Naive B cell (primary cell): Measurements from ENCODE around the gene ZNF425. TPM values are rescaled to one million over a fixed set of nuclear protein-coding genes. Genes with fewer than 3 reads are reported as not detected.

Experiments used
- ATAC-seq, 2 donors: fragments of 150-1000 bp; cut with Tn5 transposase; 2 replicates each; pipeline ENCODE4 v1.10.0; 2021; ENCODE audit warnings: low read depth in 2 of 2, mild to moderate bottlenecking in 2 of 2, moderate library complexity in 2 of 2
- DNase-seq: peaks from one replicate; pipeline ENCODE4 v3.0.0; 2022
- H3K27ac Mint-ChIP-seq, 6 donors: one replicate each; pipeline ENCODE4 v1.8.0; 2020 to 2022; ENCODE audit warnings: mild to moderate bottlenecking in 6 of 6, mixed read lengths in 6 of 6, moderate library complexity in 5 of 6, inconsistent platforms in 2 of 6
- H3K27me3 Mint-ChIP-seq, 3 donors: one replicate each; pipeline ENCODE4 v1.8.0; 2021 to 2022; ENCODE audit warnings: mixed read lengths in 3 of 3, mild to moderate bottlenecking in 1 of 3
- H3K36me3 Mint-ChIP-seq, 2 donors: one replicate each; pipeline ENCODE4 v1.8.0; 2020 to 2022; ENCODE audit warnings: mixed read lengths in 2 of 2, inconsistent platforms in 1 of 2, mild to moderate bottlenecking in 1 of 2
- H3K4me1 Mint-ChIP-seq, 3 donors: one replicate each; pipeline ENCODE4 v1.8.0; 2020 to 2022; ENCODE audit warnings: mixed read lengths in 3 of 3, inconsistent platforms in 1 of 3, mild to moderate bottlenecking in 1 of 3, moderate library complexity in 1 of 3
- H3K4me3 Mint-ChIP-seq, 8 donors: one replicate each; pipeline ENCODE4 v1.8.0; 2020 to 2022; ENCODE audit warnings: mild to moderate bottlenecking in 8 of 8, mixed read lengths in 8 of 8, moderate library complexity in 8 of 8, inconsistent platforms in 2 of 8
- H3K9me3 Mint-ChIP-seq, 7 donors: one replicate each; pipeline ENCODE4 v1.8.0; 2020 to 2022; ENCODE audit warnings: mixed read lengths in 7 of 7, mild to moderate bottlenecking in 5 of 7, inconsistent platforms in 2 of 7, moderate library complexity in 1 of 7
- polyA plus RNA-seq, 6 donors: library from polyadenylated mRNA; unstranded; fragments of 300-500 nt; fragmentation: Illumina TruSeq; gene quantifications; one replicate each; pipeline ENCODE4 v1.2.3, GENCODE V29; 2021; ENCODE audit warnings: low read depth in 6 of 6

Gene ZNF425
- 1 to 10 TPM in 3 of 6 donors, under 1 TPM in 2, not detected in 1; 0.70 to 1.9 (median 1.7) TPM for polyA plus RNA-seq

DNA sequence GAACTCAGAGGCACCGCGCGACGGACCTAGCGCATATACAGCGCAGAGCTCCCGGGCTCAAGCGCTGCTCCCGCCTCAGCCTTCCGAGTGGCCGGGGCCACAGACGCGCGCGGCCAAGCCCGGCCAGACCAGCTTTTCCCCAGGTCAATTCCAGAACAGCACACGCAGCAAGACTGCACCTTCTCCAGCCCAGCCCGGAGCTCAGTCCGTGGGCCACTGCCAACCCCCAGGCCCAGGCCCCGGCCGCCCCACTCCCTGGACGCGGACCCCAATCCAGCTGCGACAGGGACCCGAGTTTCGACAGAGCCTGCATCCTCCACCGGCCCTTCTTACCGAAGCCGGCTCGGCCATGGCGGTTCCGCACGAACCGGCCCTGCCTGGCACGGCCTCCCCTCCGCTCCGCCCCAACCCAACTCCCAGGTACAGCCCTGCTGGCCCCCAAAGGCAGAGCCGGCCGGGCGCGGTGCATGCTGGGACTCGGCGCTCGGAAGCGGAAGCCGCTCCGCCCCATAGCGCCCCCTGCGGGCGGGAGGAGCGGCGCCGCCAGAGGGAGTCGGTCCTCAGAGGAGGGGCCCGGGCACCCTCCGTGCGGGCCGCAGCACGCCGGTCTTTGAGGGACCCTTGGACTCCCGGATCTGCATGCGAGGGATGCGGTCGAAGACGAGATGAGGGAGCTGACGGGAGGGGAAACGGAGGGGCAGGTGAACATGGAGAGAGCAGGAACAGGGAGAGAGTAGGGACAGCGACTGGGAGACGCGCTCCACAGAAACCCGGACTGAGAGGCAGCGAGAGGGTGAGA, at the start of gene ZNF425:
ZNF425 (minus strand) TSS at position 462 of the 799 bp plus-strand sequence; CDS start at position 351, 111 bp downstream.
- Mint-ChIP-seq H3K36me3 (peaks cover 7 to 22% of the 10 kb centered on the region in 2 donors), H3K4me1 (peaks cover 22 to 33% (median 23%) of the 10 kb centered on the region in 3 donors), H3K27me3 (no peaks in the 10 kb centered on the region), H3K27ac (peak within 1 kb of the TSS; percentile 97 to 100 (median 98)), H3K9me3 (peaks cover 5 to 7% (median 6%) of the 10 kb centered on the region in 7 donors), H3K4me3 (peak within 1 kb of the TSS; percentile 93 to 100 (median 100))
- DNase-seq (peak; percentile 94), ATAC-seq (peak; percentile 82 to 88)

DNA sequence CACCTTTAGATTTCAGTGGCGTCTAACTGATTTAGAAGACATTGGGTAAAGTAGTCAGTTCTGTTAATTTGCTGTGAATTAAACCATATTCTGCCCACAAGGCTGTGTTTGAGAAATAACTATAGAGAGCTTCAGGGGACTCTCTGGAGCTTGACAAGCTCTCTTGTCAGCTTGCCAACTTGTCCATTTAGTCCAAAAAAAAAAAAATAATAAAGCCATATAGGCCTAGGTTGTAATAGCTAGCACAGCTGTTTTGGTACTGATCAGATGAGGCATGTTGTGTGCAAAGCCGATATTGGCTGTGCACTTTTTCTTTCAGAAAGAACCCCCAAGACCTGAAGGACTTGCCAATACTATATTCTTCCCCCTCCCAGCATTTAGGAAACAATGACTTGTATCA, 49.0 kb upstream of the ZNF425 start:
- Mint-ChIP-seq H3K4me1 (no peaks in the 10 kb centered on the region), H3K36me3 (peaks cover 17 to 23% of the 10 kb centered on the region in 2 donors), H3K27me3 (no peaks in the 10 kb centered on the region), H3K27ac (no peak overlapping the region), H3K9me3 (no peaks in the 10 kb centered on the region), H3K4me3 (no peak overlapping the region)
- no peak for DNase-seq
- no peak for ATAC-seq

GRCh38 chr7:149172534-149172920, 46.4 kb upstream of the ZNF425 start:
- Mint-ChIP-seq H3K36me3 (peaks cover 13 to 16% of the 10 kb centered on the region in 2 donors), H3K4me3 (no peak overlapping the region), H3K9me3 (no peaks in the 10 kb centered on the region), H3K4me1 (no peaks in the 10 kb centered on the region), H3K27me3 (no peaks in the 10 kb centered on the region), H3K27ac (no peak overlapping the region)
- ATAC-seq (no peak), DNase-seq (no peak)

DNA sequence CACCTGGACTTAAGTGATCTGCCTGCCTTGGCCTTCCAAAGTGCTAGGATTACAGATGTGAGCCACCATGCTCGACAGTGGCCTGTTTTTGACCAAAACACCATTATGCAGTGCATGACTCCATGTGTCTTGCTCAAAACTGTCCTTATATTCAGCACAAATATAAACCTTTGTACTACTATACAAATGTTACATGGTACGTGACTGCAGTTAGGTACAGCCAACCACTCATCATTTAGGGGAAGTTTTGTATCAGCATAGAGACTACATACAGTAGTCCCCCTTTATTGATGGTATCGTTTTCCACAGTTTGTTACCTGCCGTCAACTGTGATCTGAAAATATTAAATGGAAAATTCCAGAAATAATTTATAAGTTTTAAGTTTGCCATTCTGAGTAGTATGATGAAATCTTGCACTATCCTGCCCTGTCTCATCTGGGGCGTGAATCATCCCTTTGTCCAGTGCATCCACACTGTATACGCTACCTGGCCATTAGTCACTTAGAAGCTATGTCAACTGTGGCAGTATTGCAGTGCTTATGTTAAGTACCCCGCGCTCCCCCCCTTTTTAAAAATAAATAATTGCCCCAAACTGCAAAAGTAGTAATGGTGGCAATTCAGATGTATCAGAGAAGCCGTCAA, 45.9 kb upstream of the ZNF425 start:
- no peak for ATAC-seq
- no peaks in the 10 kb centered on the region for H3K4me1 Mint-ChIP-seq
- no peak for DNase-seq
- H3K27me3 Mint-ChIP-seq: no peaks in the 10 kb centered on the region
- no peaks in the 10 kb centered on the region for H3K9me3 Mint-ChIP-seq
- no peak overlapping the region for H3K27ac Mint-ChIP-seq
- peaks cover 8 to 16% of the 10 kb centered on the region in 2 donors for H3K36me3 Mint-ChIP-seq
- no peak overlapping the region for H3K4me3 Mint-ChIP-seq

DNA sequence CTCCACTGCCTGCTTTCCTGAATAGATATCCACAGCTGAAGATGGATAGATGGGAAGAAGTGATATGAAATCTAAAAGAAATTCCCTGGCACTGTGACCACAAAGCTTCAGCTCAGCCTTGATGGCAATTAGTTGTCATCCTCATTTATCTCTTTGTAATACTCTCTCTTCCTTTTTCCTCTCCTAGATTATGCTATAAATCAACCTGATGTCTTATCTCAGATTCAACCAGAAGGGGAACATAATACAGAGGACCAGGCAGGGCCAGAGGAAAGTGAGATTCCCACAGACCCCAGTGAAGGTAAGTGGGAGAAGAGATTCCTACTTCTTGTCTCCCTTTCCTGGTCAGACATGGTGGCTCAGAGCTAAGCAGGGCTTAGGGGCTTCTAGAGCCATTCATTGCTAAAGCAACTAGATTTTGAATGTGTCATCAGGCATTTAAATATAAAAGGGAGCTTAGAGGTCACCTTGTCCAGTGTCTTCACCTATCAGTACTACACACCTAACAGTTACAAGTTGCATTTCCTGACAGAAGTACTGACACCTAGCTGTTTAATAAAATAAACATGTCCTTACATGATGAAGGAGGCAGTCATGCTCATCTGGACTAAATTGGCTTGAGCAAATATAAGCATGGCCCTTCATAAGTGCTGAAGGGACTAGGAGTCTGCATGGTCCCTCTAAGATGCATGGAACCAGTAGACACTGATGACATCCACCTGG, 40.7 kb upstream of the ZNF425 start:
- Mint-ChIP-seq H3K9me3 (no peaks in the 10 kb centered on the region), H3K4me1 (no peaks in the 10 kb centered on the region), H3K4me3 (no peak overlapping the region), H3K27ac (peak overlapping the region in 1 of 6 donors; percentile 19), H3K36me3 (peaks cover 0 to 15% of the 10 kb centered on the region in 2 donors), H3K27me3 (no peaks in the 10 kb centered on the region)
- no peak for ATAC-seq
- DNase-seq: no peak

- Mint-ChIP-seq H3K36me3 (peaks cover 0 to 15% of the 10 kb centered on the region in 2 donors), H3K9me3 (no peaks in the 10 kb centered on the region), H3K4me3 (no peak overlapping the region), H3K27ac (peak overlapping the region in 1 of 6 donors; percentile 74), H3K4me1 (peaks cover 0 to 2% (median 0%) of the 10 kb centered on the region in 3 donors), H3K27me3 (no peaks in the 10 kb centered on the region)
- DNase-seq (no peak), ATAC-seq (no peak)
Measured at GRCh38 chr7:149166142-149166541, 40.0 kb upstream of the ZNF425 start.

DNA sequence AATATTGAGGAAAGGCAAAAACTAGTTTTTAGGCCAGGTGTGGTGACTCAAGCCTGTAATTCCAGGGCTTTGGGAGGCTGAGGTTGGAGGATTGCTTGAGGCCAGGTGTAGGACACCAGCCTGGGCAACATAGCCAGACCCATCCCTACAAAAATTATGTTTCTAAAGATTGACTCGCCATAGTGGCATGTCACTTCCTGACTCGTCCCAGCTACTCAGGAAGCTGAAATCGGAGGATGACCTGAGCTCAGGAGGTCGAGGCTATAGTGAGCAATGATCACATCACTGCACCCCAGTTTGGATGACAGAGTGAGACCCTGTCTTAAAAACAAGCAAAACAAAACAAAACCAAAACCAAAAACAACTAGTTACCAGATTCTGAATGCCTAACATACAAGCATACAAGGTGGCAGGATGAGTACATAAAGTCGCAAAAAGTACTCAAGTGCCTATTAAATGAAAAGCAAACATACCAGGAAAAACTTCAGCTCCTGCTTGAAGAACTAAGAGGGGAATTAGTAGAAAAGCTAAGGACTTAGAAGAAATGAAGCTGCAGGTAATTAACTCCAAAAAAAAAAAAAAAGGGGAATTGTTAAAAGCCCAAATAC, 35.2 kb upstream of the ZNF425 start:
- H3K4me1 Mint-ChIP-seq: peaks cover 8 to 20% (median 13%) of the 10 kb centered on the region in 3 donors
- no peak for DNase-seq
- H3K36me3 Mint-ChIP-seq: peaks cover 8 to 11% of the 10 kb centered on the region in 2 donors
- no peaks in the 10 kb centered on the region for H3K27me3 Mint-ChIP-seq
- H3K27ac Mint-ChIP-seq: peak overlapping the region in 2 of 6 donors; percentile 51 to 64
- no peaks in the 10 kb centered on the region for H3K9me3 Mint-ChIP-seq
- H3K4me3 Mint-ChIP-seq: no peak overlapping the region
- no peak for ATAC-seq

GRCh38 chr7:149156898-149157297, 30.8 kb upstream of the ZNF425 start:
- Mint-ChIP-seq H3K4me3 (no peak overlapping the region), H3K36me3 (peaks cover 20 to 23% of the 10 kb centered on the region in 2 donors), H3K9me3 (no peaks in the 10 kb centered on the region), H3K4me1 (peaks cover 19 to 28% (median 25%) of the 10 kb centered on the region in 3 donors), H3K27ac (peak overlapping the region in 1 of 6 donors; percentile 84), H3K27me3 (no peaks in the 10 kb centered on the region)
- ATAC-seq (no peak), DNase-seq (no peak)

DNA sequence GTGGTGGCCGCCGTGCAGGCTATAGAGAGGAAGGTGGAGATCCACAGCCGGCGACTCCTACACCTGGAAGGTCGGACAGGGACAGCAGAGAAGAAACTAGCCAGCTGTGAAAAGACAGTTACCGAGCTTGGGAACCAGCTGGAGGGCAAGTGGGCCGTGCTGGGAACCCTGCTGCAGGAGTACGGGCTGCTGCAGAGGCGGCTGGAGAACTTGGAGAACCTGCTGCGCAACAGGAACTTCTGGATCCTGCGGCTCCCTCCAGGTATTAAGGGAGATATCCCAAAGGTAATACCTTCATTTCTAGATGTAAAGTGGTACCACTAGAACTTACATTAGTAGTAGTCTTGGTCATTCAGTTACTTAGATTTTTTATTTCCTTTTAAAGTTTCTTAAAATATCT, 27.9 kb upstream of the ZNF425 start:
- Mint-ChIP-seq H3K4me1 (peaks cover 19 to 34% (median 19%) of the 10 kb centered on the region in 3 donors), H3K27ac (no peak overlapping the region), H3K4me3 (no peak overlapping the region), H3K9me3 (no peaks in the 10 kb centered on the region), H3K27me3 (no peaks in the 10 kb centered on the region), H3K36me3 (peaks cover 20 to 23% of the 10 kb centered on the region in 2 donors)
- DNase-seq: no peak
- no peak for ATAC-seq

GRCh38 chr7:149153346-149153745, 27.2 kb upstream of the ZNF425 start:
- ATAC-seq (no peak), DNase-seq (no peak)
- peaks cover 19 to 23% of the 10 kb centered on the region in 2 donors for H3K36me3 Mint-ChIP-seq
- H3K4me1 Mint-ChIP-seq: peaks cover 22 to 35% (median 25%) of the 10 kb centered on the region in 3 donors
- H3K27me3 Mint-ChIP-seq: no peaks in the 10 kb centered on the region
- H3K9me3 Mint-ChIP-seq: no peaks in the 10 kb centered on the region
- peak overlapping the region in 1 of 6 donors; percentile 15 for H3K27ac Mint-ChIP-seq
- no peak overlapping the region for H3K4me3 Mint-ChIP-seq

- DNase-seq (no peak), ATAC-seq (no peak)
- Mint-ChIP-seq H3K4me3 (peak overlapping the region in 1 of 8 donors; percentile 58), H3K36me3 (peaks cover 10 to 12% of the 10 kb centered on the region in 2 donors), H3K27me3 (no peaks in the 10 kb centered on the region), H3K9me3 (no peaks in the 10 kb centered on the region), H3K27ac (peak overlapping the region in 2 of 6 donors; percentile 46 to 86), H3K4me1 (peaks cover 29 to 32% (median 32%) of the 10 kb centered on the region in 3 donors)
Measured at GRCh38 chr7:149150981-149151380, 24.9 kb upstream of the ZNF425 start.

DNA sequence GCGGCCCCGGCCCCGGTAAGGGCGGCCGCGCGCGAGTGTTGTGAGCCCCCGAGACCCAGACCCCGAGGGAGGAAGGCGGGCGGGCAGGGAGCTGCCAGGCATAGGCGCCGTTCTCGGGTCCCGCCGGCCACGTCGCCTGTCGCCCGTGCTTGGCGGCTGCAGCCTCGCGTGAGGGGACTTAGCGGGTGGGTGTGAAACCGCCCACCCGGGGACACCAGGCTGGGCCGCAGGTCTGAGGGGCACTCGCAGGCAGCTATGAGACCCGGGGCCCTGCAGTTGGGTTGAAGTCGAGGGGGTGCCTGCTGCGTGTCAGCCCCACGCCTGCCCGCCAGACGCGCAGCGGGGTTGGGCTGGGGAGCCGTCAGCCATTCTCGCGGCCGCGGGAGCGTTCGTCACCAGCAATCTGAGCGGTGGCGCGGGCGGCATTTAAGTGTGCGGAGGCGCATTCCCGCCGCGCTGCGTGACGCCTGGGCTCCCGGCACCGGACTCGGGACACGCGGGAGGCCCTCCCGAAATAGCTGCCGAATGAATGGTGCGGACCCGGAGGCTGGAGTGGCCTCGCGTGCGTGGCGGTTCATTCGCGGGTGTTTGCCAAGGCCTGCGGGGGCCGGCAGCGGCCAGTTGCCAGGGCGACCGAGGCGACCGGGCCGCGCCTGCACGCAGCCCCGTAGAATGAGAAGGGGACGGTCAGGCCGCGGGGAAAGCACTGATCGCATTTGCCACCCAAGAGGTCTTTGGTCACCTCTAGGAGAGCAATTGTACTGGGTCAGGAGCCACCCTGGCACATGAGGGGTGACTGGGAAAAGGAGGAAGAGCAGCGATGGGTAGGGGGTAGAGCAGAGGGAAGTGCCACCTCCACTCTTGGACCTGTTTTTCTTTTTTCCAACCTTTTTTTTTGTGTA, 21.9 kb upstream of the ZNF425 start:
- no peaks in the 10 kb centered on the region for H3K27me3 Mint-ChIP-seq
- H3K36me3 Mint-ChIP-seq: no peaks in the 10 kb centered on the region
- peak overlapping the region; percentile 33 to 92 (median 84) for H3K27ac Mint-ChIP-seq
- peaks cover 23 to 42% (median 31%) of the 10 kb centered on the region in 3 donors for H3K4me1 Mint-ChIP-seq
- H3K9me3 Mint-ChIP-seq: no peaks in the 10 kb centered on the region
- ATAC-seq (peak; percentile 35 to 37), DNase-seq (peak; percentile 67)
- H3K4me3 Mint-ChIP-seq: peak overlapping the region; percentile 79 to 99 (median 88)
